Skeletal muscle satellite cell (primary cell): ENCODE results near the gene CSF2RB. TPM values are rescaled to one million over a fixed set of nuclear protein-coding genes. Genes with fewer than 3 reads are reported as not detected.

Source experiments
- H3K27me3 ChIP-seq: 2 replicates; pipeline ENCODE4 v1.7.0; 2013; ENCODE audit warnings: low read length; ENCODE audit not compliant: control insufficient read depth, insufficient read depth
- H3K36me3 ChIP-seq: 2 replicates; pipeline ENCODE4 v1.7.0; 2013; ENCODE audit warnings: mild to moderate bottlenecking, control low read depth, low read length; ENCODE audit not compliant: insufficient read depth
- H3K4me1 ChIP-seq: 2 replicates; pipeline ENCODE4 v1.7.0; 2013; ENCODE audit warnings: low read length; ENCODE audit not compliant: control insufficient read depth, insufficient read depth
- H3K4me2 ChIP-seq: 2 replicates; pipeline ENCODE4 v1.7.0; 2013; ENCODE audit warnings: mild to moderate bottlenecking, low read length
- H3K4me3 ChIP-seq: 2 replicates; pipeline ENCODE4 v1.7.0; 2013; ENCODE audit warnings: low read length
- H3K9ac ChIP-seq: 2 replicates; pipeline ENCODE4 v1.7.0; 2013; ENCODE audit warnings: mild to moderate bottlenecking, low read depth, low read length, moderate library complexity
- H3K9me3 ChIP-seq: replicated peaks from 2 replicates; pipeline ENCODE4 v1.7.0; 2013; ENCODE audit warnings: mild to moderate bottlenecking, control low read depth, low read length
- total RNA-seq: library from RNA; depleted of rRNA; stranded (reverse); fragments of >200 nt; gene quantifications from 2 replicates; pipeline ENCODE4 v1.2.3, GENCODE V29; 2012; rRNA removed

CSF2RB gene
- not detected in 2 replicates for total RNA-seq

- H3K36me3 ChIP-seq, result no peaks in the 10 kb centered on the region
- H3K4me2 ChIP-seq, result no peak within 1 kb of the TSS
- no peak within 1 kb of the TSS for H3K9ac ChIP-seq
- peaks cover 39% of the 10 kb centered on the region for H3K27me3 ChIP-seq
- no peaks in the 10 kb centered on the region for H3K9me3 ChIP-seq
- no peaks in the 10 kb centered on the region for H3K4me1 ChIP-seq
- no peak within 1 kb of the TSS for H3K4me3 ChIP-seq
Observed at GRCh38 chr22:36913427-36914389, at the start of gene CSF2RB. TSS of gene CSF2RB (plus strand) at chr22:36913628. CDS start at chr22:36922208, 8,580 bp downstream.

- Histone ChIP-seq H3K4me2 (no peak overlapping the region), H3K27me3 (peaks cover 7% of the 10 kb centered on the region), H3K9ac (no peak overlapping the region), H3K4me1 (no peaks in the 10 kb centered on the region), H3K9me3 (no peaks in the 10 kb centered on the region), H3K36me3 (no peaks in the 10 kb centered on the region), H3K4me3 (no peak overlapping the region)
Observed at GRCh38 chr22:36863979-36864378, 49.4 kb upstream of the CSF2RB start.

DNA sequence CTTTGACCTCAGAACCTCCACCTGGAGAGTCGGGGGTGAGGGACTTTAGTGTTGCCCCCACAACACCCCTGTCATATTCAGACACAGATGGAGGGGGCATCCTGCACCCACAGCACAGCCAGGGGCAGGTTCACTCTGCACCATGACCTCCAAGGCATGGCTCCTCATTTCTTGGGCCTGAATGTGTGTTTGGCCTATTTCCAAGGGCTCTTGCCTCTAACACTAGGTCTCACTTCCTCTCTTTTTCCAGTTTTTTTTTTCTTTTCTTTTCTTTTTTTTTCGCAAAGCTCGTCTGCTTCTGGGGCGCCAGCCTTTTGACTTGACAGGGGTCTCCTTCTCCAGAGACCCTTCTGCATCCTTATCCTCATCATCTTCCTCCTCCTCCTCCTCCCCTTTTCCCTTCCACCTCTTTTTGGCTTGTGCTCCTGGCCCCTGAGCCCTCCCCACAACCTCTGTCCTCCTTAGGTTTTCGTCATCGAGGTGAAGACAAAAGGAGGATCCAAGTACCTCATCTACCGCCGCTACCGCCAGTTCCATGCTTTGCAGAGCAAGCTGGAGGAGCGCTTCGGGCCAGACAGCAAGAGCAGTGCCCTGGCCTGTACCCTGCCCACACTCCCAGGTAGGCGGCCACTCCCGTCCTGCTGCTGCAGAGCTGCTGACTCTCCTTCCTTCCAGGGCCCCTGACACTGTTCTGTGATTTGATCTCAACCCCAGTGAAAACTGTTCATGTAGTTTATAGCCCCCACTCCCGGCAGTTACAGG, 48.8 kb upstream of the CSF2RB start:
- Histone ChIP-seq H3K4me1 (no peaks in the 10 kb centered on the region), H3K9me3 (no peaks in the 10 kb centered on the region), H3K4me3 (no peak overlapping the region), H3K9ac (no peak overlapping the region), H3K36me3 (no peaks in the 10 kb centered on the region), H3K4me2 (no peak overlapping the region), H3K27me3 (peaks cover 6% of the 10 kb centered on the region)

DNA sequence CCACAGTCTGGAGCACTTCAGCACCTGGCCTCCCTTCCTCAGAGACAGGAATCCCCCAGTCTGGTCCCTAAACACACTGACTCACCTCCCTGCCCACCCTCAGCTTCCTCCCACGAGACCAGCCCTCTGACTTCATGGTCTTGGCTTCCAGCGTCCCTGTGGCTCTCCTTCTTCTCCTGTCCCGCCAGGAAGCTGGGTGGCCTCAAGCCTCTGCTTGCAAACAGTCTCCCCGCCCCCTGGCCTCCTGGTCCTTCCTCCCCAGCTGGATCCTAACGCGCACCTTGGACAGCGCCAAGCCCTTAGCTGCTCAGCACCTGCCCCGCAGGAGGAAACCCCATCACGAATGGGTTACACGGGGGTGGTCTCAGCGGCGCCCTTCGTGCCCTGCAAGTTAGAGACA, 48.1 kb upstream of the CSF2RB start:
- Histone ChIP-seq H3K9ac (no peak overlapping the region), H3K4me1 (no peaks in the 10 kb centered on the region), H3K36me3 (no peaks in the 10 kb centered on the region), H3K4me3 (no peak overlapping the region), H3K9me3 (no peaks in the 10 kb centered on the region), H3K4me2 (no peak overlapping the region), H3K27me3 (peaks cover 6% of the 10 kb centered on the region)

DNA sequence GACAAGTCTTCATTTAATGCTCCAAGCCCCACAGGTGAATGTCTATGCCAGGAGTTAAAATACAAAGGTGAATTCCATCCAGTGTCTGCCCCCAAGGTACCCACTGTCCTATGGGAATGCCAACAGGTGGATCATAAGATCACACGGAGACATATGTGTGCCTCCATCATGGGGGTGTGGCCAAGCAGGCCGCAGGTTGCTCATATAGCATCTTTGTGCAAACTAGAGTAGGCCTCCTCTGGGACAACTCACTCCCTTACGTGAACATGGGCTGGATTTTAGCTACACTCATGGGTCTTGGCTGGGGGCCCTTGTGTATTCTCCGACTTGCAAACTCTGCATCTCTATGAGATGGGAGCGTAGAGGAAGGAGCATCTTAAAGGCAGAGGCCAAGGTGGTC, 45.7 kb upstream of the CSF2RB start:
- Histone ChIP-seq H3K4me1 (no peaks in the 10 kb centered on the region), H3K4me2 (no peak overlapping the region), H3K9ac (no peak overlapping the region), H3K4me3 (no peak overlapping the region), H3K36me3 (no peaks in the 10 kb centered on the region), H3K27me3 (peaks cover 10% of the 10 kb centered on the region), H3K9me3 (no peaks in the 10 kb centered on the region)

DNA sequence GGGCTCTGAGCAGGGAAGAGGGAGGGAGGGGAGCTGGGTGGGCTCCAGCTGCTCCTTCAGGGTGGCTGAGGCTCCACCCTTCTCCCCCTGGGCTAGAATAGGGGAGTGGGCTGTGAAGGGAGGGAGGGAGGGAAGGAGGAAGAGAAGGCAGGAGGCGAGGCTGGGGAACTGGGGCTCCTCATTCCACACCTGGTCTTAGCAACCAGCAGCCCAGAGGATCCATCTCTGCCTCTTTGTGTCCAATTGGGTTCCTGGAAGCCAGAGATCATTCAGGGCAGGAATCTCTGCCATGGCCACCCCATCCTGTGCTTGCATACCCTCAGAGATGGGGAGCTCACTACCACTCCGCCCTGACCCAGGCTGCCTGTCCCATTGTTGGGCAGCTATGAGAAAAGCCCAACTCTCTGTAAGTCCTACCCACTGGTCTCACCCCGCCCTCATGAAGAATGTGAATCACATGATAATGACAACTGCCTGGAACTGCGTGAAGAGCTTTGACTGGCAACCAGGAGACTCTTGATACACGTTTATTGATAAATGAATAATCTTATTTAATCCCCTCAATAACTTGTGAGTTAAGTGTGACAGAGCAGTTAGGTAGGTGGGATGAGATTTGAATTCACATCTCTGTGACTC, 44.8 kb upstream of the CSF2RB start:
- Histone ChIP-seq H3K4me3 (no peak overlapping the region), H3K4me1 (no peaks in the 10 kb centered on the region), H3K27me3 (peaks cover 8% of the 10 kb centered on the region), H3K9me3 (no peaks in the 10 kb centered on the region), H3K9ac (no peak overlapping the region), H3K36me3 (no peaks in the 10 kb centered on the region), H3K4me2 (no peak overlapping the region)

DNA sequence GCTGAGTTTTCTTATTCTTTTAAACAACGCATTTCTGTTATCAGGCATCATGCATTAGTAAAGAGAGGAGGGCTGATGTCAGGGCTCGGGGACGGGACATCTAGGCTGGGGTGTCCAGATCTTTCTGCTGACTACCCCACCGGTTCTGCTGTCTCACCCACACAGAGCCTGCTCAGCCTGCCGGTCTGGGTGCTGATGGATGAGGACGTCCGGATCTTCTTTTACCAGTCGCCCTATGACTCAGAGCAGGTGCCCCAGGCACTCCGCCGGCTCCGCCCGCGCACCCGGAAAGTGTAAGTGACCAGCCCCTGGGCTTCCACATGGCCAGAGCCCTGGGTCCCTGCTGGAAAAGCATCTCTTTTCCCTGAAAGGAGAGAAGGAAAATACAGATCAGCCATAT, 43.2 kb upstream of the CSF2RB start:
- no peak overlapping the region for H3K4me3 ChIP-seq
- H3K4me1 ChIP-seq, result no peaks in the 10 kb centered on the region
- H3K36me3 ChIP-seq, result no peaks in the 10 kb centered on the region
- H3K4me2 ChIP-seq, result no peak overlapping the region
- H3K9ac ChIP-seq, result no peak overlapping the region
- H3K27me3 ChIP-seq, result peaks cover 4% of the 10 kb centered on the region
- no peaks in the 10 kb centered on the region for H3K9me3 ChIP-seq

DNA sequence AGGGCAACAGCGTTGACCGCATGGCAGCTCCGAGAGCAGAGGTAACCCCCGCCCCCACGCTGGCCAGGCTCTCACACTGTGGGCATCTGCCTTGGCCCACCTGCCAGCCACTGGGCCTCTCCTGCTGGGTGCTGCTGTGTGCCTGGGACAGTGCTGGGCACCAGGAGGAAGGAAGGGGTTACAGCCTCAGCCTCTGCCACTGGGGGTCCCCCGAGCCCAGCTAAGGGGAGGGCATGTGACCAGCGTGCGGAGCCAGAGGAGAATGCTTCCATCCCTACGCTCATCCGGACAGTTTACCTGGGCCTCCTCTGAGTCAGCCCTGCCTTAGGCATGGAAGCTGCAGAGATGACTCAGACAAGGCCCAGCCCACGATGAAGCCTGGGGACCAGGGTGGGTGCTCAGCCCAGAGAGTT, 41.8 kb upstream of the CSF2RB start:
- H3K9me3 ChIP-seq, result no peaks in the 10 kb centered on the region
- H3K4me1 ChIP-seq, result no peaks in the 10 kb centered on the region
- H3K36me3 ChIP-seq, result no peaks in the 10 kb centered on the region
- no peak overlapping the region for H3K9ac ChIP-seq
- peaks cover 4% of the 10 kb centered on the region for H3K27me3 ChIP-seq
- no peak overlapping the region for H3K4me2 ChIP-seq
- H3K4me3 ChIP-seq, result no peak overlapping the region

- Histone ChIP-seq H3K36me3 (no peaks in the 10 kb centered on the region), H3K4me1 (no peaks in the 10 kb centered on the region), H3K9me3 (no peaks in the 10 kb centered on the region), H3K27me3 (peaks cover 4% of the 10 kb centered on the region), H3K4me2 (no peak overlapping the region), H3K4me3 (no peak overlapping the region), H3K9ac (no peak overlapping the region)
Observed at GRCh38 chr22:36872084-36872483, 41.3 kb upstream of the CSF2RB start.

DNA sequence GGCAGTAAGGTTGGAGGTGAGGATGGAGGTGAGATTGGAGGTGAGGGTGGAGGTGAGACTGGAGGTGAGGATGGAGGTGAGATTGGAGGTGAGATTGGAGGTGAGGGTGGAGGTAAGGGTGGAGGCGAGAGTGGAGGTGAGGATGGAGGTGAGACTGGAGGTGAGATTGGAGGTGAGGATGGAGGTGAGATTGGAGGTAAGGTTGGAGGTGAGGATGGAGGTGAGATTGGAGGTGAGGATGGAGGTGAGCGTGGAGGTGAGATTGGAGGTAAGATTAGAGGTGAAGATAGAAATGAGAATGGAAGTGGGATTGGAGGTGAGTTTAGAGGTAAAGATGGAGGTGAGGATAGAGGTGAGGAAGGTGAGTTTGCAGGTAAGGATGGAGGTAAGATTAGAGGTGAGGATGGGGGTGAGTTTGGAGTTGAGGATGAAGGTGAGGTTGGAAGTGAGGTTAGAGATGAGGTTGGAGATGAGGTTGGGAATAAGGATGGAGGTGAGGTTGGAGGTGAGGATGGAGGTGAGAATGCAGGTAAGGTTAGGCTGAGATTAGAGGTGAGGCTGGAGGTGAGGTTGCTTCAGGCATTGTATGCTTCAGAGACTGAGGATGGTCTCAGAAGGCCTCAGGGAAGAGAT, 40.4 kb upstream of the CSF2RB start:
- Histone ChIP-seq H3K4me1 (no peaks in the 10 kb centered on the region), H3K4me3 (no peak overlapping the region), H3K4me2 (no peak overlapping the region), H3K36me3 (no peaks in the 10 kb centered on the region), H3K27me3 (peaks cover 4% of the 10 kb centered on the region), H3K9me3 (no peaks in the 10 kb centered on the region), H3K9ac (no peak overlapping the region)
